GM19467 (cell line): Measurements from ENCODE around the gene BMPER.

Experiments
- ATAC-seq: cut with Tn5 transposase; IDR thresholded peaks from one replicate; pipeline ENCODE4 v1.9.1; 2021; ENCODE audit warnings: mild to moderate bottlenecking, moderate library complexity; ENCODE audit not compliant: unreplicated experiment

BMPER gene

DNA sequence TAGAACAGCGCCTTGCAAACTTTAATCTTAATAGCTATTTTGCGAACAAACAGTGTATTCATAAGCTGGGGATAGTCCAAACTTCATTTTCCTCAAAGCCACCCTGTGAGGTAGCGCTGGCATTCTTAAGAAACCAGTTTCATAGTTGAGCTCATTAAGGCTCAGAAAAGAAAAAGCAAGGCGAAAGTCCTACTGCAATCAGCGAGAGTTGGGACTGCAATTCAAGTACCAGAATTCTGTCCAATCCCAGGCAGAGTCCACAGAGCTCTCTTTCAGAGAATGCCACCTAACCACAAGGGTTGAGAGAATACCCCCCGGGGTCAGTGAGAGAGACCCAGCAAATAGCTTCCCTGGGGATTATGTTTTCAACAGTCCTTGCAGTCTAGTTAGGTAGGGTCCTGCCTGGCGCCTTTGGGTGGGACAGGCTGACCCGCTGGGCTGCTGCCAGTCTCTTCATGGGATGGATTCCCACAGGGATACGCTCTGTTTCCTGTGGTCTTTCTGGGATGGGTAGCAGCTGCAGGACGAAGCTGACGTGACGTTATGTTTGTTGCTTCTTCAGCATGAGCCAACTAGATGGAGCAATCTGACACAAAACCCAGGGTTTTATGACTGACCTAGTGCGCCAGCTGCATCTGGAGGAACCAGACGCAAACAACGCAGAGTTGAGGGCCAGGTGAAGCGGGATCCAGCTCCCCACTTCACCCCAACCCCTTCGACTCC is 16.0 kb downstream of the BMPER start:
- no peak for ATAC-seq

DNA sequence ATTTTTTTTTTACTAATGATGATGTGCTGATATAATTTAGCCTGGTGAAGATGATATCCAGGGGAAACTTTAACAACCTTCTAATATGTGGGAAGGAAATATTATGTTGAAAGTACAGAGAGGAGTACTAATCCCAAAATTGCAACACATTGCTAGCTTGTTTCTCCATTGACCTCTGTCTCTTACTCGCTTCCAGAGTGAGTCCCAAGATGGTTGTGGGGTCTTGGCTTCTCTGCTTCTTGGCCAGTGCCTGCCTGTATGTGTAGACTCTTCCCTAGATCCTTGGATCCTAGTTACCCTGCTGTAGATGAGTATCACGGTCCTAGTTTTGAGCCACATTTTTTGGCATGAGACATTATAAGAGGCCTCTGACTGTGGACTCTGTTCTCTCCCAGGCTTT is 17.5 kb downstream of the BMPER start:
- ATAC-seq, result no peak

DNA sequence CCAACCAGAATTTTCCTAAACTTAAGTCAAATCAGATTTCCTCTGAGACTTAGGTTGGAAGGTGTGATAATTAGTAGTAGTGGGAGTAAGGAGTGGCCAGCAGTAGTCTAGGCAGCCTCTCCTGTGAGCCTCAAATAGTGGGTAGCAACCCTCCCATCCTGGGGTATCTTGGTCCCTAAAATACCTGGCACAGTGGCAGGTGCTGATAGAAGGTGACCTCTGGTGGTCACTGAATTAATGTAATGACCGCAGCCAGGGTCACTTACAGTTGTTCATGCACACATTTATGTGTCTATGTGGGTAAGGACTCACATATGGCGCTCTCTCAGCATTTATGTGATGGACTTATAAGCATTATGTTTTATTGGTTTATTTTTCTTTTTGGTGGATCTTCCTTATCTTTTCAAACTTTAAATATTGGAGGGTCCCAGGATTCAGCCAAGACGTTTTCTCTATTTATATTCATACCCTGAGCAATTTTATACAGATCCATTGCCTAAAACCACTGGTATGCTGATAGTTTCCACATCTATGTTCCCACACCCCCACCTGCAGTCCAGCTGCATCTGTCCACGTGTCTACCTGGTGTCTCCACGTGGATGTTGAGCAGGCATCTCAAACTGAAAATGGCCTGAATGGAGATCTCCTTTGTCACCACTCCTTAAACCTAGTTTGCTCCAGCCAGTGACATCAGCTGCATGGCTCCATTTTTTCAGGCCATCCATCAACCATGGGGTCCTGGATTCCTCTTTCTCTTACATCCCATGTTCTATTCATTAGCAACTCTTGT is 18.3 kb downstream of the BMPER start:
- ATAC-seq, result no peak

DNA sequence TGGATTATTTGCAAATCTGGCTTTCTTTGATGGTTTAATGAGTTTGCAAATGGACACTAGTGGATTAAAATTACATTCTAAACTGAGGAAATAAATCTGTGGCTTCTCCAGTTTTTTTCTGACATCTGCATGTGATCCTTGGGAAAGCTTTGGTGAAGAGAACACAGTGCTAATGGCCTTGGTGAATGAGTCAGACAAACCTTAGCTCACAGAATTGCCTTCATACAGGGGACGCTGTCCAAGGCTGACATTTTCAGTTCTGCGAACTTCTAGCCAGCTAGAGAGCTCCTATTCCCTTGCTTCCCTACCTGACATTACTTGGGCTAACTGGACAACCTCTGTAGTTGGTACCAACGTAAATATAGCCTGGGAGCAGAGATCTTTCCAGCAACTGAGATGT is 21.2 kb downstream of the BMPER start:
- ATAC-seq, result no peak

DNA sequence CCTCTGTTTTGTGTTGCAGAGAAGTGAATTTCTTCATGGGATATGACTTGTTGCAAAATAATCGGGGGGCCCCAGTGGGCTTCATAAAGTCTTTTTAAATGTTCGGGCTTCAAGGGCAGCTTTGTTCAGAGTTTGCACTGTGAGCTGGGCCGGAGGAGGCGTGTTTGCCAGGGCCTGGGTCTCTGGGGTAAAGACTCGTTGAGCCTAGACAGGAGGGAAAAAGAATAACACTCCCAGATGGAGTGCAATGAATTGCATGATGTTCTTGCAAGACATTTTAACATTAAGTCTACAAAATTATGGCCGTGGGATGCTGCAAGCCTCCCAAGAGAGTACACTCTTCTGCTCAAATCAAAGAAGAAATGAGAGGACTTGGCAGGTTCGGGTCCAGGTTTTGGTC is 23.6 kb downstream of the BMPER start:
- no peak for ATAC-seq

DNA sequence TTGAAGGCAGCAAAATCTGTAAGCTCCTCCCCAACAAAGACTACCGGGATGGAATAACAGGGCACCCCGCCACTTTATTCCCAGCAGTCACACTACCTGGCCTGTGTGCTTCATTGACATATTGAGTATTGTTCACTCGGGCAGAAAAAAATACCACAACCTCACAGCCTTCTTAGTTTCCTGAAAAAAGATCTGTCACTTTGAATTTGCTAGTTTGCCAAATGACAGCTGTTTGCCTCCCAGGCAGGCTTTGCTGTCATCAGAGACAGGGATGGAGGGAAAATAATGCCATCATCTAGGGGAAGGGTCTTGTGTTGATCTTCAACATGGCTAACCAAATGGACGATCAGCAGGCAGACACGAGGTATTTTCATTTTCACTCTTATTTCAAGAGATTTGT is 26.9 kb downstream of the BMPER start:
- ATAC-seq, result no peak

DNA sequence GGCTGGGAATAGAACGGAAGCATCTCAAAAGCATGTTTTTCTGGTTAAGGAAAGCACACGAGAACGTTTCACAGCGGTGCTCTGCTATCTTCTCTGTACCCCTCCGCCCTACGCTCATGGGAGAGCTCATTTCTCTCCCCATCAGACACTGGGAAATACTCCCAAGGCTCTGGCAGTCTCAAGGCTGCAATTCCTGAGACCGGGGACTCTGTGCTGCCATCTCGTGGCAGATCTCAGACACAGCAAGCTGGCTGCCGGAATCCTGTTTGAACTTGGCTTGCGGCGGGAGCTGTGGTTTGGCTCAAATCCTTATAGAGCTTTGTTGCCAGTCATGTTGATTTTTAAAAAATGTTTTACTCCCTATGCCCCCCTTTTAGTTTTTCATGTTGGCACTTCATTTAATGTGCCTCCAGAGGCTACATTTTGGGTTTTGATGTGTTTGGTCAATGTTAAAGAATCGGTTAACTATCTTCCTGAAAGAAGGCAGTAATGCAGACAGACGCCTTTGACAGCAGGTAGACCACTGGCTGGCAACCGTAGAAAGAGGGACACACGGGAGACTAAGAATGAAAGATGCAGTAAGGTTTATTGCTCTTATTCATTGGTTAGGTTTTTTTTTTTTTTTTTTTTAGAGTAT is 27.6 kb downstream of the BMPER start:
- ATAC-seq, result peak; percentile 72

DNA sequence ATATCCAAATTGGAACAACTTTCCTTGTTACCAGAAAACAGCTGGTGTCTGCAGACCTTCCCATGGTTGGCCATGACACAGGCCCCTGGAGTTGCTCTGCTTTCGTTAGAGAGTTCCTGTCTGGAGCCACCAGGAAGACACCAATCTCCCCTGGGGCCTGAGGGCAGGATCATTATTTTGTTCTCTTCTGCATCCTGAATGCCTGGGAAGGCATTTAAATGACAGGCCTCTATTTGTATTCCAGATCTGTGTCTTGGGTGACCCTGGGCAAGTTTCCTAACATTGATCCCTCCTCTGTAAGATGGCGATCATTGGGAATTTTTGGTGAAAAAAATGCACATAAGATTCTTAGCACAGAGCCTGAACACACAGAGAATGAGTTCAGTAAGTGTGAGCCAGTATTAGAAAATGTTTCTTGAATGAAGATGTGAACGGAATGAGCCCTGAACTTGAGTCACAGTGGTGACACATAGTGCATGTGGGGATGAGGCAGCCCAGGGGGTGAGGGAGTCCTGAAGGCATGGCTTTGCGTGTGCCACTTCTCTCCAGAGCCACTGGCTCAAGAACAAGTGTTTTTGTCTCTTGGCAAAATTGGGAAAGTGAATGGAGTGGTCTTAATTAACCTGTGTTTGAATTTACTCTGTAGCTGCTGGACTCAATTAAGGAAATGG is 28.4 kb downstream of the BMPER start:
- ATAC-seq, result no peak

DNA sequence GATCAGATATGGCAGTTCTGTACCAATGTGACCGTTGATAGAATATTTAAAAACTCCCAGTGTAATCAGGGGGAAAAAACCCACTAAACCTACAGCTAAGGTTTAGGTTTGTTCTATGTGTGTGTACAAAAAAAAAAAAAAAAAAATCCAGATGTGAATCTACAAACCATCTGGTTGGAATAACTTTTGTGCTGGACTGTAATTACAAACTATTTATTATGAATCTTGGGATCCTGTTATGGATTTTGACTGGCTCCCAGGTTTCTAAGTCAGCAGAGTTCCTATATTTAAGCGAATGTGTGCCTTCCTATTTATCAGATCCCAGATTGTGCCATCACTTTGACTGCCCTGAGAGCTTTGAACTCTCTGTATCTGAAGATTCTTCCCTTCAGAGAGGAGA is 29.1 kb downstream of the BMPER start:
- ATAC-seq, result no peak

DNA sequence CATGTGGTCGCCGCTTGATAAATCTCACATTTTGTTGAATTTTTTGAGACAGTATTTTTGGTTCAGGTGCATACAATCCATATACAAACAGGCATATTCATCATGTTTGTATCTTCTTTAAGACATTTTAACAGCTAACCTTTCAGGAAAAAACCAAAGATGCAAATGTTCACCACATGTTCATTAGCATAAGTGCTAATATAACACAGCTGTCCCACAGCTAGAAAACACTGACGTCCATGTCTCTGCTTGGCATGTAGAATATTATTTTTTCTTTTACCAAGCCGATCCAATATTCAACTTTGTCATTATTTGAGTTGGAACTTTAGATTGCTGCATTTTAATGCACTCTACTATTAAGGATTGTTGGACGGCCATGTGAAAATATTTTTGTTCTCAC is 31.2 kb downstream of the BMPER start:
- no peak for ATAC-seq

DNA sequence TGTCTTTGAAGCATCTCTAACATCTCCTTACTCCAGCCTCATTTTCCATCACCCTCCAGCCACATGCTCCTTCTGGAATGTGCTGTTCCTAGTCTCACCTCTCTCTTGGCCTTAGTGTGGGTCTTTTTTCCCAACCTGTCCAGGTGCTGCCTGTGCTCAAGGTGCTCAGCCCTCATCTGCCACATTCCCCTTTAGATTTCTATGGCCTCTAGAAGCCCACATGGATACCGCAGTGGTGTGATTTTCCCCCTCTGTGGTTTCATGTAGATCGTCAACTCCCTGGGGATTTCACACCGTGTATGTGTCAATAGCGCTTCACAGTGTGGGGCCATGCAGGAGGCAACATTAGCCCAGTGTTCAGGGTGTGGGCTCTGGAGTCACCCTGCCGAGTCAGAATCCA is 32.5 kb downstream of the BMPER start:
- ATAC-seq, result no peak

DNA sequence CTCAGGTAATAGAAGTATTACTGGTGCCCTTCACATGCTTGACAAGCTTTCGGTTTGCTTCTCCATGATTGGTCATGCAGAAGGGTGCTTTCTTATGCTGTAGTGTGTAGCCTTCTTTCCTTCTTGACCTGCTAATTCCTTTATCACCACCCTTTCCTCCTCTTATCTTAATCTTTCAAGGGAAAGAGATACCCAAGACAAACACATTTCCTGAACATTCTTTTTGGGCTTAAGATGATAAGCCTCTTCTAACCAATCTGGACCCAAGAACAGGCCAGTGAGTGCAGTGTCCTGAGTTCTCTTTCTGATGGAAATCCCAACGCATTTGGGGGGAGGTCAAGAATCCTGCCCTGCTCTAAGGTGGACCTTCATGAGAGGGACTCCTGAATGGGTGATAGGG is 33.8 kb downstream of the BMPER start:
- ATAC-seq, result no peak

DNA sequence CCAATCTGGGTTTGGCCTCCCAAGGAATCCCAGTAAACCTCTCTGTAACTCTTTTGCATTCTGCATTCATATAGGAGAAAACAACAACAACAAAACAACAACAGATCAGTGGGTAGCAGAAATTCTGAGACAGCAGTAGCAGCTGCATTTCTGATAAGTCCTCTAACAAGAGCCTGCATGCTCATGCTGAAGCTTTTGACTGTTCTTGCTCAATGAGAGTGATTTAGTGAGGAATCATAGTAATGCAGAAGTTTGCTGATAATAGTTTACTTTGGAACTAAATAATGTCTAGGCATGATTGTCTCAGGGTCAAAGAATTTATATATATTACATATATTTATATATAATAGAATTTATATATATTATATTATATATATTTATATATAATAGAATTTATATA is 35.2 kb downstream of the BMPER start:
- ATAC-seq, result no peak

DNA sequence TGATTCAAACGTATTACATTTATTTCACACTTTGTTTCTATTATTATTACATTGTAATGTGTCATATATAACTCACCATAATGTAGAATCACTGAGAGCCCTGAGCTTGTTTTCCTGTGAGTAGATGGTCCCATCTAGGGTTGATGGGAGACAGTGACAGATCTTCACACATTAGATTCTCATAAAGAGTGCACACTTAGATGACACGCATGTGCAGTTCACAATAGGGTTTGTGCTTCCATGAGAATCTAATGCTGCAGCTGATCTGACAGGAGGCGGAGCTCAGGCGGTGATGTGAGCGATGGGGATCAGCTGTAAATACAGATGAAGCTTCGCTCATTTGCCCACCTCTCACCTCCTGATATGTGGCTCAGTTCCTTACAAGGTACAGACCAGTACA is 36.1 kb downstream of the BMPER start:
- no peak for ATAC-seq

DNA sequence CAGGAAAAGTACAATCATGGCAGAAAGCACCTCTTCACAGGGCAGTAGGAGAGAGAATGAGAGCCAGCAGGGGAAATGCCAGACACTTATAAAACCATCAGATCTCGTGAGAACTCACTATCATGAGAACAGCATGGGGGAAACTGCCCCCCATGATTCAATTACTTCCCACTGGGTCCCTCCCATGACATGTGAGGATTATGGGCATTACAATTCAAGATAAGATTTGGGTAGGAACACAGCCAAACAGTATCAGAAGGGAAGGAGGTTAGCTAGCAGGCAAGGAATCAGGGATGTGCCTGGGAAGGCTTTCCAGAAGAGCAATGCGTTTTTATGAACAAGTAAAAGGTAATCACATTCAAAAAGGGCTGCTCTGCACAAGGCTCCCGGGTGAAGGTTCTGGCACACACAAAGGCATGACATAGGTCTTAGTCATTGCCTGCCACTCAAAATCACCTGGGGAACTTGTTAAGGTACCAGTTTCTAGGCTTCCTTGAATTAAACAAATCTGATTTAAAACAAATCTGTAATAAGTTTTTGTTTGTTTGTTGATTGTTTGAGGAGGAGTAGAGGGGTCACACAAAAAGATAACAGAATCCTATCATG is 40.9 kb downstream of the BMPER start:
- ATAC-seq, result no peak

DNA sequence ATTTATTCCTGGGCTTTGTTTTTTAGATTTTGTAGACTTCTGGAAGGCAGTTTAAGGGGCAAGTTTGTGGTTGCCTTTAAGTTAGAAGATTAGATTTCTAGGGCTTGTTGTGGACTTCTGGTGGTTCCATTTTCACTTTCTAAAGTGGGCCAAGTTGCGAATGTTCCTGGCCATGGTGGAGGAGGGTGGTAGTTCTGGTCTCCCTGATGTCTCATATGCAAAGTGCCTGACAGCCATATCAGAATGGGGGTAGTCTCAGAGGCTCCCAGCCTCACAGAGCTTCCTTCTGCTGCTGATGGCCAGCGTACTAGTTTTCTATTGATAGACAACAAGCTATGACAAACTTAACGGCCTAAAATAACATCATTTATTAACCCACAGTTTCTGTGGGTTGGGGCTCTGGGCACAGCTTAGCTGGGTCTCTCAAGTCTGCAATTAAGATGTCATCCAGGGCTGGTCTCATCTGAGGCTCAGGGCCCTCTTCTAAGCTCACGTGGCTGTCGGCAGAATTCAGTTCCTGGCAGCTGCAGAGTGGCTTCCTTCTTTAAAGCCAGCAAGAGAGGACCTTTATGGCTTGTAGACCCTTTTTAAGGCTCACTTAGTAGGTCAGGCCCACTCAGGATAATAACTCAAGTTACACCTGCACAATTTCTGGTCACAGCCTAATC is 44.8 kb downstream of the BMPER start:
- no peak for ATAC-seq

DNA sequence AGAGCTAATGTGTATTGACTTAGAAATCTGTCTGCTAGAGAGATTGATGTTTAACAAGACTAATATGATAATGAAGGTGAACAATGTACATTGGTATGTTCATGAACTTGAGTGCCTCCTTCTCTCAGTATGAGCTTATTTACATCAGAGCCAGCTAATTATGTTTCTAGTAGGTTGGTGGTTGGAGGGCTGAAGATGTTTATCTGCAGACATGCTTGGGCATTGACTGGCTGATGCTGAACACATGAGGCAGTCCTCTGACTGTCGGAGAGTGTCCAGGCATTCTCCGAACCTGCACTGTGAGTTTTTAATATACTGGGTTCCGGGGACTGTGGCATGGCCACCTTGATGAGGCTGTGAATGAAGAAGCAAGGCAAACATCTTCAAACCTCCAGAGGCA is 47.5 kb downstream of the BMPER start:
- ATAC-seq, result no peak

DNA sequence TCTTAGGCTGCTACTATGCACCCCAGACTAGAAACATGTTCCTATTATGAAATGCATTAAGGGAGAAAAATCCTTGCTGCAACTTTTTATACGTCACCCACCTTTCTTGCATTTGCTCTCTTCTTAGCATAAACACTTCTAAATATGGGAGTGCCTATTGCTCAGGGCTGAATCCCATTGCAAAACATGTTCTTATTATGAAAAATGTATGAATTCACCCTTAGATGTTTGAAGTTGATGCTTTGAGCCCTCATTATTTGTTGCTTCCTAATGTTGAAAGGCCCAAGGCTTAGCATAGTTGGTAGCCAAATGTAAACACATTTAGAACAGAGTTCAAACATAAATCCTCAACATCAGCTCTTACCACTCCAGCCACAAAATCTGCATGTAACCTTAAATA is 52.8 kb downstream of the BMPER start:
- ATAC-seq, result no peak

DNA sequence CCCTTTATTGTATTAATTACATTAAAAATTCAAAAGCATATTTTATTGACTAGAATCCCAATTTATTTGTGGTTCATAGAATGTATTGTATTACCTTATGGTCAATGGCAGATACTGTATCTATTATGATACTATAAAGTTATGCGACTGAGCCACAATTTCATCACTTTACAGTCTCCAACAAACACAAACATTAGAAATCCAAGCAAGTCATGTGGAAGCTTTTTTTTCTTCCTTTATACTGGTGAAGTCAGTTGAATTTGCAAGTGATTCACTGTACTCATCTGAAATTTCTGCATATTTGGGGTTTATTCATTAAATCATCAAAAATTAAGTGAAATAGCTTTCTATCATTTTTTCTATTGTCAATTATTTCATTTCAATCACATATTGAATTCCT is 54.3 kb downstream of the BMPER start:
- ATAC-seq, result no peak

DNA sequence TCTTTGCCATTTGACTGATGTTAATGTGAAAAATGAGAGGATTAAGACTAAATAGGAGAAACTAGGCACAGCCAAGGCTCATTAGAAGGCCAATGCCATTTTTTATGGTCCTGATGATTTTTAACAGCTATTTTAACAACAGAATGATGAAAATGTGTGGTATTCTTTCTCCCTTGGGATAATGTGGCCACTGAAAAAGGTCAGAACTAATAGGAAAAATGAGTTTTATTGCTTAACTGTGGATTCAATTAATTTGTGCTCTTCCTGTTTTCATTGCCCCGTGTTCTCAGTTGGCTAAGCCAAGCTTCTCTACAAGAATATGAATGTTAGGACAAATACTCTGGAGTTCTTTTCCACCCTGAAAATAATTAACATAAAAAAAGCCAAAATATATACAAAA is 56.6 kb downstream of the BMPER start:
- ATAC-seq, result no peak
